HG02588 (cell line): ENCODE measurements around the gene UTP14C.
"Not testable (repeated sequence)": the region's sequence is repeated elsewhere in the genome, so short reads cannot be mapped to it uniquely, and the experiment has no call there.

ENCODE experiments used
- ATAC-seq: cut with Tn5 transposase; IDR thresholded peaks from one replicate; pipeline ENCODE4 v1.9.1; 2021; ENCODE audit warnings: mild to moderate bottlenecking, moderate library complexity; ENCODE audit not compliant: unreplicated experiment

The UTP14C gene

GRCh38 chr13:52001120-52001731 lies 23.3 kb upstream of the UTP14C start:
- ATAC-seq: peak; percentile 81

- ATAC-seq: no peak
Observed at GRCh38 chr13:52002361-52002760, 22.1 kb upstream of the UTP14C start.

- ATAC-seq: no peak
Observed at GRCh38 chr13:52003541-52003940, 20.9 kb upstream of the UTP14C start.

- ATAC-seq: no peak
Observed at GRCh38 chr13:52004511-52005170, 19.9 kb upstream of the UTP14C start.

- ATAC-seq: no peak
Observed at GRCh38 chr13:52005841-52006522, 18.5 kb upstream of the UTP14C start.

GRCh38 chr13:52006523-52007245 lies 17.8 kb upstream of the UTP14C start:
- no peak for ATAC-seq

- ATAC-seq: no peak
Observed at GRCh38 chr13:52009946-52010345, 14.5 kb upstream of the UTP14C start.

- peak; percentile 6 for ATAC-seq
Observed at GRCh38 chr13:52010890-52011631, 13.4 kb upstream of the UTP14C start, which contains the start of gene ATP7B. Gene ATP7B (minus strand): TSS chr13:52011450. CDS start chr13:52011337, 113 bp downstream.

GRCh38 chr13:52011632-52012511 lies 12.6 kb upstream of the UTP14C start, which contains the start of gene ALG11:
Gene ALG11 (plus strand): TSS chr13:52012398. CDS start chr13:52012419, 21 bp downstream.
- peak; percentile 99 for ATAC-seq

- no peak for ATAC-seq
Observed at GRCh38 chr13:52012512-52012836, 12.0 kb upstream of the UTP14C start.

- no peak for ATAC-seq
Observed at GRCh38 chr13:52016296-52016695, 8.2 kb upstream of the UTP14C start.

- no peak for ATAC-seq
Observed at GRCh38 chr13:52020191-52020590, 4.3 kb upstream of the UTP14C start.

GRCh38 chr13:52022356-52022755 lies 2.1 kb upstream of the UTP14C start:
- ATAC-seq: no peak

- ATAC-seq: no peak
Observed at GRCh38 chr13:52025475-52026245, 1.2 kb downstream of the UTP14C start.

- no peak for ATAC-seq
Observed at GRCh38 chr13:52026246-52026626, 1.7 kb downstream of the UTP14C start.

GRCh38 chr13:52027832-52028231 lies 3.3 kb downstream of the UTP14C start:
- no peak for ATAC-seq

GRCh38 chr13:52029569-52029968 lies 5.1 kb downstream of the UTP14C start:
- no peak for ATAC-seq

GRCh38 chr13:52030401-52030800 lies 5.9 kb downstream of the UTP14C start:
- not testable (repeated sequence) for ATAC-seq

GRCh38 chr13:52033039-52033438 lies 8.5 kb downstream of the UTP14C start:
- no peak for ATAC-seq
